ENCODE results near the gene PGAP3. TPM values are rescaled to one million over a fixed set of nuclear protein-coding genes. Genes with fewer than 3 reads are reported as not detected.

PGAP3 gene
- total RNA-seq, 1 donor from 2014 or later, result 21.7 TPM

DNA sequence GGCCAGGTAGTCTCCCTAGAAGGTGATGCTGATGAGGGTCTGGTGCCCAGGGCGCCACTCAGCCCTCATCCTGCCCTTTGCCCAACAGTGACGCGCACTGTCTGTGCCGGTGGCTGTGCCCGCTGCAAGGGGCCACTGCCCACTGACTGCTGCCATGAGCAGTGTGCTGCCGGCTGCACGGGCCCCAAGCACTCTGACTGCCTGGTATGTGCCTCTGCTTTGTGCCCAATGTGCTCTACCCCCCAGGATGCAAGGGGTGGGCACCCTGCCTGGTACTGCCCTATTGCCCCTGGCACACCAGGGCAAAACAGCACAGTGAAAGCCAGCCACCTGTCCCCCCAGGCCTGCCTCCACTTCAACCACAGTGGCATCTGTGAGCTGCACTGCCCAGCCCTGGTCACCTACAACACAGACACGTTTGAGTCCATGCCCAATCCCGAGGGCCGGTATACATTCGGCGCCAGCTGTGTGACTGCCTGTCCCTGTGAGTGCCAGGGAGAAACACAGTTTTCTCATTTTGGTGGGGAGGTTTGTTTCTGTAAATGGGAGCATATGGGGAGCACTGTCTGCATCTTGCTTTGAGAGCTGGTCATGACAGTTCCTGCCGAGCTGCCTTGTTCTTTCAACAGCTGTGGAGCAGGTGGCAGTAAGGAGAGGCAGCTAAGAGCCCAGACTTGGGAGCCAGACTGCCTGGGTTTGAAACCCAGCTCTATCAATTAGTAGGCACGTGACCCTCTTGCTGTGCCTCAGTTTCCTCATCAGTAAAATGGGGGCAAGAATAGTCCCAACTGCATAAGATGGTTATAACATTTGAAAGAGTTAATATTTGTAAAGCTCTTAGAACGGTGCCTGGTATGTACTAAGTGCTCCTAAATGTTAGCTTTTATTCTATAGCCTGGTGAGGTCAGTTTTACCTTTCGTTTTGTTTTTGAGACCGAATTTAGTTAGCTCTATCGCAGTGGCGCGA lies 22.4 kb upstream of the PGAP3 start:
- no peaks in the 10 kb centered on the region for H3K36me3 Mint-ChIP-seq (ENCODE audit: low read depth)
- DNase-seq (ENCODE audit: low read depth, low spot score), result no peak
- H3K27me3 Mint-ChIP-seq (ENCODE audit: low read depth), result no peaks in the 10 kb centered on the region
- TF ChIP-seq, protein P1, sequence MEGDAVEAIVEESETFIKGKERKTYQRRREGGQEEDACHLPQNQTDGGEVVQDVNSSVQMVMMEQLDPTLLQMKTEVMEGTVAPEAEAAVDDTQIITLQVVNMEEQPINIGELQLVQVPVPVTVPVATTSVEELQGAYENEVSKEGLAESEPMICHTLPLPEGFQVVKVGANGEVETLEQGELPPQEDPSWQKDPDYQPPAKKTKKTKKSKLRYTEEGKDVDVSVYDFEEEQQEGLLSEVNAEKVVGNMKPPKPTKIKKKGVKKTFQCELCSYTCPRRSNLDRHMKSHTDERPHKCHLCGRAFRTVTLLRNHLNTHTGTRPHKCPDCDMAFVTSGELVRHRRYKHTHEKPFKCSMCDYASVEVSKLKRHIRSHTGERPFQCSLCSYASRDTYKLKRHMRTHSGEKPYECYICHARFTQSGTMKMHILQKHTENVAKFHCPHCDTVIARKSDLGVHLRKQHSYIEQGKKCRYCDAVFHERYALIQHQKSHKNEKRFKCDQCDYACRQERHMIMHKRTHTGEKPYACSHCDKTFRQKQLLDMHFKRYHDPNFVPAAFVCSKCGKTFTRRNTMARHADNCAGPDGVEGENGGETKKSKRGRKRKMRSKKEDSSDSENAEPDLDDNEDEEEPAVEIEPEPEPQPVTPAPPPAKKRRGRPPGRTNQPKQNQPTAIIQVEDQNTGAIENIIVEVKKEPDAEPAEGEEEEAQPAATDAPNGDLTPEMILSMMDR (conservative IDR thresholded peaks at IDR 0.05), result no peak
- H3K4me1 Mint-ChIP-seq, result no peaks in the 10 kb centered on the region
- no peak overlapping the region for H3K4me3 Mint-ChIP-seq
- no peaks in the 10 kb centered on the region for H3K9me3 Mint-ChIP-seq
- H3K27ac Mint-ChIP-seq (ENCODE audit: unreplicated experiment), result no peak overlapping the region

DNA sequence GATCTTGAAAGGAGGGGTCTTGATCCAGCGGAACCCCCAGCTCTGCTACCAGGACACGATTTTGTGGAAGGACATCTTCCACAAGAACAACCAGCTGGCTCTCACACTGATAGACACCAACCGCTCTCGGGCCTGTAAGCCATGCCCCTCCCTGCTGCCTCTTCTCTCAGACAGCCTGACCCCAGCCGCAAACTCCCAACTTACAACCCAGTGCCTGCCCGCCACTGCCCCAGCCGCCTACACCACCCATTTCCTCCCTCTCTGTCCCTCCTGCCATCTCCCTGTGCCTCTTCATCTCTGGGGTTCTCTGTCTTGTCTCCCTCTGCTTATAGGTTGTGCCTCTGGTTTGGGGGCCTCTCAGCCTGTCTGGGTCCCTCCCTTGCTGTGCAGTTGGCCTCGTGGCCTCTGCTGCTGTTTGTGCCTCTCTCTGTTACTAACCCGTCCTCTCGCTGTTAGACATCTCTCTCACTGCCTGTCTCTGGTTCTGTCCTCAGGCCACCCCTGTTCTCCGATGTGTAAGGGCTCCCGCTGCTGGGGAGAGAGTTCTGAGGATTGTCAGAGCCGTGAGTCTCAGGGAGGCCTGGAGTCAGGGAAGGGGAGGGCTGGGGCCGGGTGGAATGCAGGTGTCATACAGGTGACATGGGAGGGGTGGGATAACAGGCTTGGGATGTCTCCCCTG lies 21.6 kb upstream of the PGAP3 start:
- Mint-ChIP-seq H3K9me3 (no peaks in the 10 kb centered on the region), H3K27ac (ENCODE audit: unreplicated experiment) (peak overlapping the region; percentile 8), H3K36me3 (ENCODE audit: low read depth) (no peaks in the 10 kb centered on the region), H3K4me1 (no peaks in the 10 kb centered on the region), H3K4me3 (no peak overlapping the region), H3K27me3 (ENCODE audit: low read depth) (no peaks in the 10 kb centered on the region)
- no peak for DNase-seq (ENCODE audit: low read depth, low spot score)
- TF ChIP-seq, protein P1 (conservative IDR thresholded peaks at IDR 0.05), result no peak

DNA sequence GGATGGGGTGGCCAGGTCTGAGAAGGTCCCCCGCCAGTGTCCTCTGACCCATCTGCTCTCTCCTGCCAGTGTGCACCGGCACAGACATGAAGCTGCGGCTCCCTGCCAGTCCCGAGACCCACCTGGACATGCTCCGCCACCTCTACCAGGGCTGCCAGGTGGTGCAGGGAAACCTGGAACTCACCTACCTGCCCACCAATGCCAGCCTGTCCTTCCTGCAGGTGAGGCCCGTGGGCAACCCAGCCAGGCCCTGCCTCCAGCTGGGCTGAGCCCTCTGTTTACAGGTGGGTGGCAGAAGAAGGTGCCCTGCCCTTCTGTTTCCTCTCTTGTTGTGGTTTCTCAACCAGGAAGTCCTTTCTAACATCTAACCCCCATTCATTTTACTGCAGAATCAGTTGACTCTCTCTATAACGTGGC lies 19.1 kb upstream of the PGAP3 start:
- H3K27ac Mint-ChIP-seq (ENCODE audit: unreplicated experiment), result no peak overlapping the region
- no peaks in the 10 kb centered on the region for H3K9me3 Mint-ChIP-seq

DNA sequence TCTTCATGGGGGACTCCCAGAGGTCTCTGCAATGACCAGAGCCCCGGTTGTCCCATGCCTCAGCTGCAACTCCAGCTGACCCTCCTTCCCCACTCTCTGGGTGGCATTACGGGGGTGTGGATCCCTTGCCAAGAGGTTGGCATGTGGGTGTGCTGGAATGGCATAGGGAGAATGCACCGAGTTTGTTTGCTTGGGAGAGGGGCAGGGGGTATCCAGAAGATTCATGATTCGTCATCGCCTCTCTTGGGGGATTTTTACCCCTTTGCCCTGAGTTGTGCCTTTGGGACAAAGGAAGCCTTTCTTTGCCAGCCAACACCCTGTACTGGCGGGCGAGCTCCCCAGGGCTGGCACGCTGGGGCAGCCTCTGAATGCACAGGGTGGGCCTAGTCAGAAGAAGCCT lies 18.5 kb upstream of the PGAP3 start:
- Mint-ChIP-seq H3K4me1 (peaks cover 24% of the 10 kb centered on the region), H3K4me3 (peak overlapping the region; percentile 19), H3K9me3 (no peaks in the 10 kb centered on the region), H3K36me3 (ENCODE audit: low read depth) (no peaks in the 10 kb centered on the region), H3K27me3 (ENCODE audit: low read depth) (no peaks in the 10 kb centered on the region), H3K27ac (ENCODE audit: unreplicated experiment) (no peak overlapping the region)
- DNase-seq (ENCODE audit: low read depth, low spot score), result no peak
- TF ChIP-seq, protein P1 (conservative IDR thresholded peaks at IDR 0.05), result no peak

More for the DNA sequence above, 19.1 kb upstream of the PGAP3 start:
- Mint-ChIP-seq H3K4me3 (no peak overlapping the region), H3K4me1 (peaks cover 18% of the 10 kb centered on the region), H3K27me3 (ENCODE audit: low read depth) (no peaks in the 10 kb centered on the region), H3K36me3 (ENCODE audit: low read depth) (no peaks in the 10 kb centered on the region)
- DNase-seq (ENCODE audit: low read depth, low spot score), result no peak
- TF ChIP-seq, protein P1 (conservative IDR thresholded peaks at IDR 0.05), result no peak

DNA sequence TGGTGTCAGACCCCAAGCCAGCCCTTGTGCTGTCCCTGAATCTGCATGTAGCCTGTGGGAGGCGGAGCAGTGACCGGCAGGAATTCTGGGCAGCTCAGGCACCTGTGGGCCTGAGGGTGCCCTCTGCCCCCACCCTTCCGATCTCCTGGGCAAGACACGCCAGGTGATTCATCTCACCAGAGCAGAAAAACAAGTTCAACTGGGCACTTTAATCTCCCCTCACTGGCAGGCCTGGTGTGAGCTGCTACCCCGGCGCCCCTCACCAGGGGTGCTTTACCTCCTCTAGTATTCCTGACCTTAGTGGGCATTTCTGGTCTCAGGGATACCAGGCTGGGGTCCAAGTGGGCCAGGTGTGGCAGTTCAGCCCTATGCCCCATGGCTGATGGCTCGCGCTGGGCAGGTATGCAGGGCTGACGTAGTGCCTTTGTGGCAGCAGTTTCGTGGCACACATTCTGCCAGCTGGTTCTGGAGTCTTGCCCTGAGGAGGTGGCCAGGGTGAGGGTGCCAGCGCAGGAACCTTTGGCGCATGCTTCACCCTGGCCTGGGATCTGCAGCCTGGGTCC lies 18.0 kb upstream of the PGAP3 start:
- Mint-ChIP-seq H3K9me3 (no peaks in the 10 kb centered on the region), H3K4me3 (no peak overlapping the region), H3K4me1 (peaks cover 29% of the 10 kb centered on the region), H3K36me3 (ENCODE audit: low read depth) (no peaks in the 10 kb centered on the region), H3K27ac (ENCODE audit: unreplicated experiment) (no peak overlapping the region), H3K27me3 (ENCODE audit: low read depth) (no peaks in the 10 kb centered on the region)
- DNase-seq (ENCODE audit: low read depth, low spot score), result no peak
- TF ChIP-seq, protein P1 (conservative IDR thresholded peaks at IDR 0.05), result no peak
